ENCODE measurements around the gene OR6S1. TPM values are rescaled to one million over a fixed set of nuclear protein-coding genes. Genes with fewer than 3 reads are reported as not detected.

OR6S1 gene
- total RNA-seq, 1 experiment from 2014 or later: not detected

DNA sequence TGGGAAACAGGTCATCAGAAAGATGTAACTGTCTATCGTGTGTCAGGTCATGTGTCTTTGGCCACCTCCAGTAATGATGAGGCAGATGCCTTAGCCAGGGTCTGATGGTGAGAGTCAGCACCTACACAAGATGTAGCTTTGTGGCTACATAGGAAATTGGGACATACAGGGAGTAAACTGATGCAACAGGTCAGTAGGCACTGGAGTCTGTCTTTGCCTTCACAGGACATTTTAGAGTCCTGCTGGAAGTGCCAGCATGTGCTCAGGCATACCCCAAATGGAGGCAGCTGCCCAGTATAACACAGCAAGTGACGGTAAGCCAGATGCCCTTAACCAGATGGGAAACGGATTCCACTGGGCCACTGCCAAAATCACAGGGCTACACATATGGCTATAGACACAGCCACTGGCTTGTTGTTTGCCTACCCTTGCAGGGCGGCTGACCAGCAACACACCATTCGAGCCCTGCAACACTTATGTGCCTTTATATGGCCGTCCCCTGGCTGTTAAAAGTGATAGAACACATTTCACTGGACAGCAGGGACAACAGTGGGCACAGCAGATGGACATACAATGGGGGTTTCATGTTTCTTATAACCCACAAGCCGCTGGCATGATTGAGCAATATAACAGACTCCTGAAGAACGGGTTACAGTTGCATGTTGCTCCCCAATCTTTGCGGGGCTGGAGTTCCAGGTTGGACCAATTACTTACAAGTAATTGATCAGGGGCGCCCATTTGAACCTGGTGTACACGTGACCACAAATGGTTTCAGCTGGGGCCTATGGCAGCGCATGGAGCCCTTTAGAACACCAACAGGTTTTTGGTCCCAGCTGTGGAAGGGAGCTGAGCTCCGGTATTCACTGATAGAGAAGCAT is 37.4 kb downstream of the OR6S1 start:
- intact Hi-C loops (cut with micrococcal nuclease; ENCODE audit: unreplicated experiment): no loop called here

DNA sequence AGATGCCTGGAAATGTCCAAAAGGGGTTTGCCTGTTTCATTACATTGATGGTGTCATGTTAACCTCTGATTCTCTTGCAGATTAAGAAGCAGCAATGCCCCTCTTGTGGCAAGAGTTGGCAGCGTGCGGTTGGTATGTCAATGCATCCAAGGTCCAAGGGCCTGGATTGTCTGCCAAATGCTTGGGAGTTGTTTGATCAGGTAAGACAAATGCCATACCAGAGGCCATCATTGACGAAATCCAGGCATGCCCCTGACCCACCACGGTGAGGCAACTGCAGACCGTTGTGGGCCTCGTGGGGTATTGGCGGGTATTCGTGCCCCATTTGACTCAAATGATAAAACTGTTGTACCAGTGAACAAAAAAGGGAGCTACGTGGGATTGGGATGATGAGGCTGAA is 38.9 kb downstream of the OR6S1 start:
- no peak for DNase-seq (ENCODE audit: low read depth, low spot score)
- no peak overlapping the region for H3K4me3 ChIP-seq (ENCODE audit: low read depth in 2 of 2, low read length in 2 of 2)
- TF ChIP-seq, protein P1, sequence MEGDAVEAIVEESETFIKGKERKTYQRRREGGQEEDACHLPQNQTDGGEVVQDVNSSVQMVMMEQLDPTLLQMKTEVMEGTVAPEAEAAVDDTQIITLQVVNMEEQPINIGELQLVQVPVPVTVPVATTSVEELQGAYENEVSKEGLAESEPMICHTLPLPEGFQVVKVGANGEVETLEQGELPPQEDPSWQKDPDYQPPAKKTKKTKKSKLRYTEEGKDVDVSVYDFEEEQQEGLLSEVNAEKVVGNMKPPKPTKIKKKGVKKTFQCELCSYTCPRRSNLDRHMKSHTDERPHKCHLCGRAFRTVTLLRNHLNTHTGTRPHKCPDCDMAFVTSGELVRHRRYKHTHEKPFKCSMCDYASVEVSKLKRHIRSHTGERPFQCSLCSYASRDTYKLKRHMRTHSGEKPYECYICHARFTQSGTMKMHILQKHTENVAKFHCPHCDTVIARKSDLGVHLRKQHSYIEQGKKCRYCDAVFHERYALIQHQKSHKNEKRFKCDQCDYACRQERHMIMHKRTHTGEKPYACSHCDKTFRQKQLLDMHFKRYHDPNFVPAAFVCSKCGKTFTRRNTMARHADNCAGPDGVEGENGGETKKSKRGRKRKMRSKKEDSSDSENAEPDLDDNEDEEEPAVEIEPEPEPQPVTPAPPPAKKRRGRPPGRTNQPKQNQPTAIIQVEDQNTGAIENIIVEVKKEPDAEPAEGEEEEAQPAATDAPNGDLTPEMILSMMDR (IDR thresholded peaks at IDR 0.05): no peak
- TF ChIP-seq, protein P2, sequence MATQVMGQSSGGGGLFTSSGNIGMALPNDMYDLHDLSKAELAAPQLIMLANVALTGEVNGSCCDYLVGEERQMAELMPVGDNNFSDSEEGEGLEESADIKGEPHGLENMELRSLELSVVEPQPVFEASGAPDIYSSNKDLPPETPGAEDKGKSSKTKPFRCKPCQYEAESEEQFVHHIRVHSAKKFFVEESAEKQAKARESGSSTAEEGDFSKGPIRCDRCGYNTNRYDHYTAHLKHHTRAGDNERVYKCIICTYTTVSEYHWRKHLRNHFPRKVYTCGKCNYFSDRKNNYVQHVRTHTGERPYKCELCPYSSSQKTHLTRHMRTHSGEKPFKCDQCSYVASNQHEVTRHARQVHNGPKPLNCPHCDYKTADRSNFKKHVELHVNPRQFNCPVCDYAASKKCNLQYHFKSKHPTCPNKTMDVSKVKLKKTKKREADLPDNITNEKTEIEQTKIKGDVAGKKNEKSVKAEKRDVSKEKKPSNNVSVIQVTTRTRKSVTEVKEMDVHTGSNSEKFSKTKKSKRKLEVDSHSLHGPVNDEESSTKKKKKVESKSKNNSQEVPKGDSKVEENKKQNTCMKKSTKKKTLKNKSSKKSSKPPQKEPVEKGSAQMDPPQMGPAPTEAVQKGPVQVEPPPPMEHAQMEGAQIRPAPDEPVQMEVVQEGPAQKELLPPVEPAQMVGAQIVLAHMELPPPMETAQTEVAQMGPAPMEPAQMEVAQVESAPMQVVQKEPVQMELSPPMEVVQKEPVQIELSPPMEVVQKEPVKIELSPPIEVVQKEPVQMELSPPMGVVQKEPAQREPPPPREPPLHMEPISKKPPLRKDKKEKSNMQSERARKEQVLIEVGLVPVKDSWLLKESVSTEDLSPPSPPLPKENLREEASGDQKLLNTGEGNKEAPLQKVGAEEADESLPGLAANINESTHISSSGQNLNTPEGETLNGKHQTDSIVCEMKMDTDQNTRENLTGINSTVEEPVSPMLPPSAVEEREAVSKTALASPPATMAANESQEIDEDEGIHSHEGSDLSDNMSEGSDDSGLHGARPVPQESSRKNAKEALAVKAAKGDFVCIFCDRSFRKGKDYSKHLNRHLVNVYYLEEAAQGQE (IDR thresholded peaks at IDR 0.05; ENCODE audit: insufficient read depth in 1 of 2, low read depth in 2 of 2, low read length in 1 of 2): no peak
- TF ChIP-seq TCF7L2 (IDR thresholded peaks at IDR 0.05; ENCODE audit: low read depth, low read length): no peak
- TF ChIP-seq POLR2AphosphoS5 (IDR thresholded peaks at IDR 0.05; ENCODE audit: low read depth, low read length): no peak
- no peak for TF ChIP-seq SIN3A (IDR thresholded peaks at IDR 0.05; ENCODE audit: borderline replicate concordance, insufficient read depth, low read depth, low read length)
- no TSS peak for BruUV-seq (replicated peaks)
- no peaks in the 10 kb centered on the region for H3K36me3 ChIP-seq (ENCODE audit: control insufficient read depth, insufficient read depth, low read length)
- no peaks in the 10 kb centered on the region for H3K27me3 ChIP-seq (ENCODE audit: control insufficient read depth, insufficient read depth, low read length)
- ChIA-PET CTCF (interaction anchor here (0.6 kb wide), 1 partner anchor 60 kb away, joined by 6 read pairs; no protein-coding TSS in a partner anchor), POLR2A (no interaction called here)
- intact Hi-C loops (cut with micrococcal nuclease; ENCODE audit: unreplicated experiment) (no loop called here), in situ Hi-C loops (cut with HindIII; ENCODE audit: low pct_unique_long_range_greater_than_20kb, low sequenced_read_pairs) (no loop called here)
- H3K9me3 ChIP-seq (ENCODE audit: control insufficient read depth, insufficient read depth, low read depth, low read length): no peaks in the 10 kb centered on the region
- H3K4me1 ChIP-seq (ENCODE audit: control insufficient read depth, insufficient read depth, low read length): no peaks in the 10 kb centered on the region
- no peak for ATAC-seq
- no peak overlapping the region for H3K27ac ChIP-seq (ENCODE audit: low read length)

More for the DNA sequence above, 37.4 kb downstream of the OR6S1 start:
- CTCF ChIA-PET: no interaction called here
- Histone ChIP-seq H3K27me3 (ENCODE audit: control insufficient read depth, insufficient read depth, low read length) (no peaks in the 10 kb centered on the region), H3K9me3 (ENCODE audit: control insufficient read depth, insufficient read depth, low read depth, low read length) (no peaks in the 10 kb centered on the region), H3K36me3 (ENCODE audit: control insufficient read depth, insufficient read depth, low read length) (no peaks in the 10 kb centered on the region), H3K4me1 (ENCODE audit: control insufficient read depth, insufficient read depth, low read length) (no peaks in the 10 kb centered on the region; the same call in 1 of the 2 replicates), H3K27ac (ENCODE audit: low read length) (no peak overlapping the region), H3K4me3 (ENCODE audit: low read depth in 2 of 2, low read length in 2 of 2) (no peak overlapping the region)
- TF ChIP-seq POLR2AphosphoS5 (IDR thresholded peaks at IDR 0.05; ENCODE audit: low read depth, low read length) (no peak), SIN3A (IDR thresholded peaks at IDR 0.05; ENCODE audit: borderline replicate concordance, insufficient read depth, low read depth, low read length) (no peak), TCF7L2 (IDR thresholded peaks at IDR 0.05; ENCODE audit: low read depth, low read length) (no peak)
- TF ChIP-seq, protein P1 (IDR thresholded peaks at IDR 0.05): no peak
- TF ChIP-seq, protein P2 (IDR thresholded peaks at IDR 0.05; ENCODE audit: insufficient read depth in 1 of 2, low read depth in 2 of 2, low read length in 1 of 2): no peak
- POLR2A ChIA-PET: no interaction called here
- ATAC-seq: no peak
- in situ Hi-C loops (cut with HindIII; ENCODE audit: low pct_unique_long_range_greater_than_20kb, low sequenced_read_pairs): no loop called here
- DNase-seq (ENCODE audit: low read depth, low spot score): no peak
- no TSS peak for BruUV-seq (replicated peaks)
